PC-3 (cell line): ENCODE data around the gene IQSEC3. TPM values are rescaled to one million over a fixed set of nuclear protein-coding genes. Genes with fewer than 3 reads are reported as not detected.

Source experiments
- ATAC-seq: fragments of 200-7000 bp; cut with Tn5 transposase; 2 replicates; pipeline ENCODE4 v1.9.1; 2020; ENCODE audit warnings: mild to moderate bottlenecking, moderate library complexity
- BruUV-seq: library from RNA; stranded (reverse); fragments of 400-500 nt; replicated peaks from 2 replicates; lab custom pipeline; 2021; lab: Mats Ljungman, UMichigan
- CTCF ChIA-PET: fragments of 300-600 bp; sonication (Branson Sonifier 250); formaldehyde crosslinking; loops from one replicate; lab custom pipeline; 2022; ENCODE audit warnings: antibody characterized with exemption; lab: Charles Lee
- POLR2A ChIA-PET: fragments of 300-600 bp; sonication (Branson Sonifier 250); formaldehyde crosslinking; loops from one replicate; lab custom pipeline; 2022; ENCODE audit warnings: antibody characterized with exemption; ENCODE audit not compliant: unreplicated experiment; lab: Charles Lee
- DNase-seq: peaks from one replicate; pipeline ENCODE4 v3.0.0-alpha.2; 2015
- H2AFZ ChIP-seq: fragments of 300-600 bp; sonication (generic); 2 replicates; pipeline ENCODE4 v1.6.0; 2016; ENCODE audit warnings: antibody characterized with exemption, low read length
- H3F3A ChIP-seq: fragments of 300-600 bp; sonication (generic); one replicate; pipeline ENCODE4 v1.6.0; 2017; ENCODE audit warnings: antibody characterized with exemption, low read length, control low read depth, mild to moderate bottlenecking; ENCODE audit not compliant: unreplicated experiment
- H3K27ac ChIP-seq: fragments of 300-600 bp; sonication (generic); 2 replicates; pipeline ENCODE4 v1.5.1; 2016; ENCODE audit warnings: mild to moderate bottlenecking, low read length
- H3K27me3 ChIP-seq: fragments of 300-600 bp; sonication (generic); 2 replicates; pipeline ENCODE4 v1.6.1; 2016; ENCODE audit warnings: low read length, mixed read lengths
- H3K36me3 ChIP-seq: fragments of 300-600 bp; sonication (generic); 2 replicates; pipeline ENCODE4 v1.6.1; 2016; ENCODE audit warnings: low read depth, mixed run types, low read length, mixed read lengths
- H3K4me1 ChIP-seq: fragments of 300-600 bp; sonication (generic); 2 replicates; pipeline ENCODE4 v1.5.1; 2016; ENCODE audit warnings: low read length; ENCODE audit not compliant: insufficient read depth
- H3K4me2 ChIP-seq: fragments of 300-600 bp; sonication (generic); 2 replicates; pipeline ENCODE4 v1.6.0; 2016; ENCODE audit warnings: low read length
- H3K4me3 ChIP-seq: fragments of 300-600 bp; sonication (generic); 2 replicates; pipeline ENCODE4 v1.5.1; 2016; ENCODE audit warnings: mild to moderate bottlenecking, low read length, mixed read lengths
- H3K79me2 ChIP-seq: fragments of 300-600 bp; sonication (generic); 2 replicates; pipeline ENCODE4 v1.6.1; 2017; ENCODE audit warnings: low read length, mixed read lengths
- H3K9ac ChIP-seq: fragments of 300-600 bp; sonication (generic); 2 replicates; pipeline ENCODE4 v1.6.0; 2016; ENCODE audit warnings: mild to moderate bottlenecking, low read length
- H3K9me2 ChIP-seq: fragments of 300-600 bp; sonication (generic); replicated peaks from 2 replicates; pipeline ENCODE4 v1.6.1; 2016; ENCODE audit warnings: mixed run types, low read length, mixed read lengths
- H3K9me3 ChIP-seq: fragments of 300-600 bp; sonication (generic); 2 replicates; pipeline ENCODE4 v1.6.1; 2016; ENCODE audit warnings: low read length, mixed read lengths
- H4K20me1 ChIP-seq: fragments of 300-600 bp; sonication (generic); 2 replicates; pipeline ENCODE4 v1.6.1; 2016; ENCODE audit warnings: low read length, mixed read lengths
- CTCF ChIP-seq: fragments of 300-600 bp; sonication (generic); conservative IDR thresholded peaks from 2 replicates; pipeline ENCODE4 v1.5.1; 2017; ENCODE audit warnings: antibody characterized with exemption, low read depth, mild to moderate bottlenecking, low read length
- EZH2 ChIP-seq: fragments of 300-600 bp; sonication (generic); IDR thresholded peaks from one replicate; pipeline ENCODE4 v1.6.1; 2017; ENCODE audit warnings: antibody characterized with exemption, mild to moderate bottlenecking, low read length; ENCODE audit not compliant: unreplicated experiment
- EZH2phosphoT487 ChIP-seq: fragments of 300-600 bp; sonication (generic); IDR thresholded peaks from 2 replicates; pipeline ENCODE4 v1.6.1; 2018; ENCODE audit warnings: mild to moderate bottlenecking, antibody characterized with exemption, low read length, borderline replicate concordance
- intact Hi-C: fragments of 100-400 bp; cut with micrococcal nuclease; formaldehyde crosslinking; loops from 2 replicates; pipeline ENCODE4 v1.9.0; 2023
- total RNA-seq: library from RNA; depleted of rRNA; stranded (reverse); fragments of >200 nt; gene quantifications from 2 replicates; pipeline ENCODE4 v1.2.3, GENCODE V29; 2014

The IQSEC3 gene
- total RNA-seq, 1 experiment from 2014 or later: 0.11 TPM

GRCh38 chr12:177980-178828, 111.6 kb downstream of the IQSEC3 start:
- TF ChIP-seq EZH2 (no peak), EZH2phosphoT487 (no peak), CTCF (no peak)
- BruUV-seq: no TSS peak
- H3K9me3 ChIP-seq: no peaks in the 10 kb centered on the region
- no peaks in the 10 kb centered on the region for H3K36me3 ChIP-seq
- H3F3A ChIP-seq: peaks cover 4% of the 10 kb centered on the region
- no peak overlapping the region for H3K4me2 ChIP-seq
- ChIA-PET CTCF (no interaction called here), POLR2A (no interaction called here)
- no peak overlapping the region for H3K4me3 ChIP-seq
- H3K4me1 ChIP-seq: peaks cover 32% of the 10 kb centered on the region
- no peaks in the 10 kb centered on the region for H3K79me2 ChIP-seq
- H3K9me2 ChIP-seq: no peaks in the 10 kb centered on the region
- H3K27ac ChIP-seq: no peak overlapping the region
- H3K9ac ChIP-seq: no peak overlapping the region; the same call in 1 of the 2 replicates
- no peaks in the 10 kb centered on the region for H4K20me1 ChIP-seq
- no peak for ATAC-seq
- no peaks in the 10 kb centered on the region for H3K27me3 ChIP-seq
- H2AFZ ChIP-seq: no peak overlapping the region
- no peak for DNase-seq
- intact Hi-C loops: no loop called here

GRCh38 chr12:178829-179109, 112.2 kb downstream of the IQSEC3 start:
- ATAC-seq (no peak), DNase-seq (no peak)
- no TSS peak for BruUV-seq
- Histone ChIP-seq H2AFZ (no peak overlapping the region), H3K36me3 (no peaks in the 10 kb centered on the region), H3K9me3 (no peaks in the 10 kb centered on the region), H3K4me2 (no peak overlapping the region), H4K20me1 (no peaks in the 10 kb centered on the region), H3F3A (peaks cover 4% of the 10 kb centered on the region), H3K4me3 (no peak overlapping the region), H3K27ac (no peak overlapping the region), H3K79me2 (no peaks in the 10 kb centered on the region), H3K9me2 (no peaks in the 10 kb centered on the region), H3K4me1 (peaks cover 34% of the 10 kb centered on the region), H3K27me3 (no peaks in the 10 kb centered on the region), H3K9ac (no peak overlapping the region)
- ChIA-PET POLR2A (no interaction called here), CTCF (no interaction called here)
- intact Hi-C loops: no loop called here
- TF ChIP-seq EZH2phosphoT487 (no peak), CTCF (no peak), EZH2 (no peak)

- Histone ChIP-seq H3K79me2 (no peaks in the 10 kb centered on the region), H3K9me3 (no peaks in the 10 kb centered on the region), H3K27me3 (no peaks in the 10 kb centered on the region), H3K36me3 (no peaks in the 10 kb centered on the region), H3K4me1 (peaks cover 34% of the 10 kb centered on the region), H3F3A (peaks cover 4% of the 10 kb centered on the region), H4K20me1 (no peaks in the 10 kb centered on the region), H3K27ac (no peak overlapping the region), H3K9ac (no peak overlapping the region), H3K4me3 (no peak overlapping the region), H2AFZ (no peak overlapping the region), H3K9me2 (no peaks in the 10 kb centered on the region), H3K4me2 (no peak overlapping the region)
- POLR2A ChIA-PET: no interaction called here
- intact Hi-C loops: no loop called here
- no peak for TF ChIP-seq EZH2
- no peak for TF ChIP-seq CTCF
- TF ChIP-seq EZH2phosphoT487: no peak
- no peak for ATAC-seq
- CTCF ChIA-PET: no interaction called here
- no peak for DNase-seq
- BruUV-seq: no TSS peak
These were observed 112.7 kb downstream of the IQSEC3 start for GRCh38 chr12:179131-179884.
